Measurements from ENCODE around the gene TEX264.

- TF ChIP-seq CTCF (IDR thresholded peaks at IDR 0.05; ENCODE audit: borderline replicate concordance, extremely low read depth, low read length, poor library complexity, severe bottlenecking) = no peak
- TF ChIP-seq EZH2 (IDR thresholded peaks at IDR 0.05; ENCODE audit: borderline replicate concordance, low read depth, low read length, severe bottlenecking) = no peak
Measured at GRCh38 chr3:51703761-51704510, 32.9 kb downstream of the TEX264 start.
